Small intestine (tissue), 7 donors: Measurements from ENCODE around the gene FBXO11. TPM values are rescaled to one million over a fixed set of nuclear protein-coding genes. Genes with fewer than 3 reads are reported as not detected.

Experiments used
- DNase-seq, 2 donors: peaks; one replicate each; pipeline versions ENCODE4 v3.0.0 to v3.0.0-alpha.2; 2013
- FAIRE-seq: peaks from 2 replicates; lab custom pipeline; 2012; peaks lifted over from hg19 to GRCh38; lab: Jason Lieb, UNC
- H3K27ac ChIP-seq, 3 donors: one replicate each; pipeline ENCODE4 v1.5.1; 2013; ENCODE audit warnings: low read length in 2 of 3, mild to moderate bottlenecking in 2 of 3, control low read depth in 1 of 3, inconsistent platforms in 1 of 3, low read depth in 1 of 3, moderate library complexity in 1 of 3
- H3K27me3 ChIP-seq, 3 donors: one replicate each; pipeline ENCODE4 v1.6.1; 2013; ENCODE audit warnings: low read length in 3 of 3, inconsistent platforms in 1 of 3; ENCODE audit not compliant: control insufficient read depth in 3 of 3, insufficient read depth in 3 of 3
- H3K36me3 ChIP-seq, 3 donors: one replicate each; pipeline ENCODE4 v1.6.1; 2013; ENCODE audit warnings: low read length in 3 of 3, inconsistent platforms in 1 of 3, low read depth in 1 of 3, mild to moderate bottlenecking in 1 of 3, moderate library complexity in 1 of 3; ENCODE audit not compliant: control insufficient read depth in 3 of 3, insufficient read depth in 2 of 3
- H3K4me1 ChIP-seq, 3 donors: one replicate each; pipeline ENCODE4 v1.6.1; 2013; ENCODE audit warnings: low read length in 2 of 3, inconsistent platforms in 1 of 3, low read depth in 1 of 3, mild to moderate bottlenecking in 1 of 3, moderate library complexity in 1 of 3; ENCODE audit not compliant: control insufficient read depth in 3 of 3, insufficient read depth in 2 of 3
- H3K4me3 ChIP-seq, 3 donors: one replicate each; pipeline ENCODE4 v1.5.1; 2013; ENCODE audit warnings: low read length in 3 of 3, control low read depth in 1 of 3, inconsistent platforms in 1 of 3, low read depth in 1 of 3, mild to moderate bottlenecking in 1 of 3, moderate library complexity in 1 of 3
- H3K9me3 ChIP-seq, 2 donors: one replicate each; pipeline ENCODE4 v1.6.1; 2013; ENCODE audit warnings: low read depth in 1 of 2, low read length in 1 of 2; ENCODE audit not compliant: control insufficient read depth in 2 of 2, insufficient read depth in 1 of 2
- WGBS, 3 donors: extraction: QIAGEN DNeasy Blood & Tissue Kit; methylation state at CpG; one replicate each; pipeline ENCODE4 v1.1.7; 2013; 5-methylcytosine and 5-hydroxymethylcytosine counted together
- polyA plus RNA-seq, 4 donors: library from polyadenylated mRNA; stranded (reverse) in 3 of 4; unstranded in 1 of 4; fragments of 200-250 nt in 3 of 4; fragments of 120-200 nt in 1 of 4; gene quantifications; one replicate each; pipeline versions ENCODE4 v1.2.1 to v1.2.3, GENCODE V29; 2013
- donor health status: healthy with polysubstance abuse.
- donor health status: control.
- donor health status: control.
- donor health status: Bipolar disorder and iron deficiency.
- donor health status: healthy.

Gene FBXO11
- polyA plus RNA-seq, 4 donors, result 19.2 to 49.8 (median 22.9) TPM

DNA sequence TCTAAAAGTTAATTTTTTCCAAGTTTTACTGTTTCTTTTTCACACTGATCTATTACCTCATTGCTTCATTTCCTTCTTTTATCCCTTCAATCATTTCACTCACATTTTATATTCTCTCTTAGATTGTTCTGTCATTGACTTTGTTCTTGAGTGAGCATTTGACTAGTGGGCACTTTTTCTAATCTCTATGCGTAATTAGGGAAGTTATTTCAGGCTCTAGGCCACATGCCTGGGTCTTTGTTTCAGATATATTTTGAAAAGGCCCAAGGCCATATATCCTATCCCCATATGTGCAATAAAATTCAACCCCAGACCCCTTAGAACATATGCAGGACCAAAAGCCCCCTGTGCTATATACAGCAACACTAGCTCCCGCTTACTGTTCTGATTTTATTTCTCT lies 62.1 kb downstream of the FBXO11 start:
- 90 to 100% (median 99%) methylated on average over 2 of the region's 2 CpGs for WGBS, 3 donors
- DNase-seq (no peak), FAIRE-seq (no peak)
- Histone ChIP-seq H3K9me3 (no peaks in the 10 kb centered on the region), H3K36me3 (peaks cover 0 to 13% (median 0%) of the 10 kb centered on the region in 3 donors), H3K27ac (no peak overlapping the region), H3K27me3 (no peaks in the 10 kb centered on the region), H3K4me3 (no peak overlapping the region), H3K4me1 (no peaks in the 10 kb centered on the region)

DNA sequence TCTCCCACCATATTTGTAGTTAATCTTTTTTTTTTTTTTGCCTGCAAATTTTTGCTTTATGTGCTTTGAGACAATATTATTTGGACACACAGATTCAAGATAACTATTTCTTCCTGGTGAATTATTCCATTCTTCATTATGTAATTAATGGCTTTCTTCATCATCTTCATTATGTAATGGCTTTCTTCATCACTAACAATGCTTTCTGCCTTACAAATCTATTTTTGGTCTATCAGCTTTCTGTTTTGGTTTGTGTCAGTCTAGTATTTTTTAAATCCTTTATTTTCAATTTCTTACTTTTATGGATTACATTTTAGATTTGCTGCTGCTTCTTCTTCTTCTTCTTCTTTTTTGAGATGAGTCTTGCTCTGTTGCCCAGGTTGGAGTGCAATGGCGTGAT lies 62.9 kb downstream of the FBXO11 start:
- H3K27ac ChIP-seq, result no peak overlapping the region
- no peak overlapping the region for H3K4me3 ChIP-seq
- no peak for DNase-seq
- no peaks in the 10 kb centered on the region for H3K9me3 ChIP-seq
- H3K27me3 ChIP-seq, result no peaks in the 10 kb centered on the region
- H3K4me1 ChIP-seq, result no peaks in the 10 kb centered on the region
- no peak for FAIRE-seq
- WGBS, 3 donors, result 95 to 97% (median 96%) methylated on average over 1 of the region's 1 CpG
- peaks cover 0 to 13% (median 0%) of the 10 kb centered on the region in 3 donors for H3K36me3 ChIP-seq

DNA sequence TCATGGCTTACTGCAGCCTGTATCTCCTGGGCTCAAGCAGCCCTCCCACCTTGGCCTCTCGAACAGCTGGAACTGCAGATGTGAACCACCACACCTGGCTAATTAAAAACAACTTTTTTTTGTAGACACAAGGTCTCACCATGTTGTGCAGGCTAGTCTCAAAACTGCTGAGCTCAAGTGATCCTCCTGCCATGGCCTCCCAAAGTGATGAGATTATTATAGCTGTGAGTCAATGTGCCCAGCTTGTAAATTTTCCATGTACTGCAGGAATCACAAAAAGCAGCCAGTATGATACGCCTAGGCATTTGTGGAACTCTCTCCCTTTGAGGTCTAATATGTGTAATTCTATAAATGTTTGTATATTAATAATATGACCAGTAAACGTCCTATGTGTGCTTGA lies 63.5 kb downstream of the FBXO11 start:
- no peak for DNase-seq
- no peak for FAIRE-seq

DNA sequence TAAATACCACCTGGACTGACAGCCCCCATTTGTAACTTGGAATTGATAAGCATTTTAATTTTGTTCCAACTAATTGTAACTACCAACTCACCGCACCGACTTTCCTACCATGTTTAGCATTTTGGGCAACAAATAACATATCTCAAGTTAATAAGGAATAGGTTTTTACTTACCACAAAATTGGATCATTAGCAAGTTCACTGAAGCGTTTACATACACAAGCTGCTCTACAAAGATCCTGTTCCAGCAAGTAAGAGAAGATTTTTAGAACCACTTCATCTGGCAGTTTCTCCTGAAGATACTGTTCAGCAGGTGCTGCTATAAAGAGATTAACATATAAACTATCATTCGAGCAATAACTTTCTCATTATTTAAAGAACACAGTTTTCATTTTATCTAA lies 67.6 kb downstream of the FBXO11 start:
- 59 to 74% (median 70%) methylated on average over 4 of the region's 4 CpGs for WGBS, 3 donors
- DNase-seq (no peak), FAIRE-seq (no peak)
- Histone ChIP-seq H3K4me1 (no peaks in the 10 kb centered on the region), H3K27ac (no peak overlapping the region), H3K9me3 (no peaks in the 10 kb centered on the region), H3K36me3 (peaks cover 3 to 34% (median 5%) of the 10 kb centered on the region in 3 donors), H3K27me3 (no peaks in the 10 kb centered on the region), H3K4me3 (no peak overlapping the region)

More for the DNA sequence above, 63.5 kb downstream of the FBXO11 start:
- H3K4me3 ChIP-seq, result no peak overlapping the region
- no peaks in the 10 kb centered on the region for H3K4me1 ChIP-seq
- peaks cover 0 to 15% (median 0%) of the 10 kb centered on the region in 3 donors for H3K36me3 ChIP-seq
- H3K27ac ChIP-seq, result no peak overlapping the region
- 89 to 93% (median 89%) methylated on average over 3 of the region's 3 CpGs for WGBS, 3 donors
- no peaks in the 10 kb centered on the region for H3K27me3 ChIP-seq
- H3K9me3 ChIP-seq, result no peaks in the 10 kb centered on the region

DNA sequence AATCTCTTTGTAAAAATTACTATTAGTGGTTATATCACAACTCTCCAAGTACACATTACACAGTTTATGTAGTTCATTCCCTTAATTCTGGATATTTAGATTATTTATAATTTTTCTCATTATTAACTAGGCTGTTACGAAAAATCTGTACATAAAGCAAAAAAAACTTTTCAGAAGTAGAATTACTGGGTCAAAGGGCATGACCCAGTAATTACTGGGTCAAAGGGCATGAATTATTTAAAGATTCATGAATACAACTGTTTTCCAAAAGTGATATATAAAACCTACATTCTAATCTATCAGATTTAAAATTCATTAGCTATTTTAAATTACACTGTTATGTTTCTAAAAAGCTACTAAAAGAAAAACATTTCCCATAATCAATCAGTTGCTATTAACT lies 68.0 kb downstream of the FBXO11 start:
- DNase-seq (no peak), FAIRE-seq (no peak)
- peaks cover 3 to 36% (median 7%) of the 10 kb centered on the region in 3 donors for H3K36me3 ChIP-seq
- H3K27ac ChIP-seq, result no peak overlapping the region
- H3K4me3 ChIP-seq, result no peak overlapping the region
- no peaks in the 10 kb centered on the region for H3K9me3 ChIP-seq
- WGBS, 3 donors, result 59 to 77% (median 67%) methylated on average over 1 of the region's 1 CpG
- no peaks in the 10 kb centered on the region for H3K4me1 ChIP-seq
- H3K27me3 ChIP-seq, result no peaks in the 10 kb centered on the region

DNA sequence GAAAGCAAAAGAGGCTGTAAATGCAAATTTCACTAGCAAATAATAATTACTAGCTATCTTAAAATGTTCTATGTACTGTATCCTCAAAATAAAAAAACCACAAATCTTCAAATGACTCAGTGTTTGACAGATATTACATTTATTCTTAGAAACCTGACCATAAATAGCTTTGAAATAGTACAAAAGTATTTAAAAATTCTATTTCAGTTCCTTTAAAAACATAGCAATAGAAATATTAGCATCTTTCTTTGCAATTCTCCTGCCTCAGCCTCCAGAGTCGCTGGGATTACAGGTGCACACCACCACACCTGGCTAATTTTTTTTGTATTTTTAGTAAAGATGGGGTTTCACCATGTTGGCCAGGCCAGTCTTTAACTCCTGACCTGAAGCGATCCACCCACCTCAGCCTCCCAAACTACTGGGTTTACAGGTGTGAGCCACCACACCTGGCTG lies 72.8 kb downstream of the FBXO11 start:
- 81 to 93% (median 87%) methylated on average over 2 of the region's 2 CpGs for WGBS, 3 donors
- FAIRE-seq (no peak), DNase-seq (no peak)
- H3K36me3 ChIP-seq, result peaks cover 3 to 47% (median 10%) of the 10 kb centered on the region in 3 donors
- H3K4me3 ChIP-seq, result no peak overlapping the region
- no peaks in the 10 kb centered on the region for H3K4me1 ChIP-seq
- no peak overlapping the region for H3K27ac ChIP-seq
- H3K27me3 ChIP-seq, result no peaks in the 10 kb centered on the region
- no peaks in the 10 kb centered on the region for H3K9me3 ChIP-seq

DNA sequence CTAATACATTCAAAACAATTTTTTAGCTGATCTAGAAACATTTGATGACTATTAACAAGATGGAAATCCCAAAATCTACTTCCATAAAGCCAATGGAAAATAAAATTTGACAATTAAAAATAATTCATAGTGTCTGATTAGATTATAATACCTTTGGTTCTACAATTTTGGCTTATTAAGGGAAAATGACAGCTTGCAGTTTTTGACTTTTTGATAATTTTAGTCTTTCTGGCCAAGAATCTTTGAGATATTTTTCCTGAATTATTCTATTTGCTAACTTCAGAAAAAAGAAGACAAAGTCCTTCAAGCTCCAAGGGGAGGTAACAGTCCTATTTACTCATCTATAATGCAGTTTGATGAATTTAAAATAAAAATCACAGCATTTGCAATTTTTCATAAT lies 83.8 kb downstream of the FBXO11 start:
- Histone ChIP-seq H3K4me3 (no peak overlapping the region), H3K27ac (no peak overlapping the region), H3K36me3 (peaks cover 4 to 38% (median 12%) of the 10 kb centered on the region in 3 donors), H3K4me1 (no peaks in the 10 kb centered on the region), H3K9me3 (no peaks in the 10 kb centered on the region), H3K27me3 (no peaks in the 10 kb centered on the region)
- FAIRE-seq (no peak), DNase-seq (no peak)

DNA sequence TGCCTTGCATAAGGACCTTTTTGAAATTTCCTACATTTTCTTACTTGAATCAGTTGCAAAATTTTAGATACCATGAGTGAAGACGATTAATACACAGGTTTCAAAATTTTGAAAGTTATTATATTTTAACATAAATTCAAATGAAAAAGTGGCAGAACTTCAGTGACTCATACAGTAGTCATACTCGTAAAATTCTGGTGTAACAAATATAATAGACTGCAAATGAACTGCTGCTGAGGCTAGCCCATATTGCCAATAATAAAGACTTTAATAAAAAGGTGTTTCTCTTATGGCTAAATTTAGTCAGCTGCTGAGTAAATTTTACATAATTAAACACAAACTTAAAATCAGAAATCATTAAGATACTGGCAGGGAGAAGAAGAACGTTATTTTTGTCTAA lies 86.5 kb downstream of the FBXO11 start:
- Histone ChIP-seq H3K27me3 (no peaks in the 10 kb centered on the region), H3K9me3 (no peaks in the 10 kb centered on the region), H3K4me1 (no peaks in the 10 kb centered on the region), H3K36me3 (peaks cover 7 to 41% (median 17%) of the 10 kb centered on the region in 3 donors), H3K27ac (no peak overlapping the region), H3K4me3 (no peak overlapping the region)
- DNase-seq (no peak), FAIRE-seq (no peak)
- 96 to 98% (median 96%) methylated on average over 3 of the region's 3 CpGs for WGBS, 3 donors

DNA sequence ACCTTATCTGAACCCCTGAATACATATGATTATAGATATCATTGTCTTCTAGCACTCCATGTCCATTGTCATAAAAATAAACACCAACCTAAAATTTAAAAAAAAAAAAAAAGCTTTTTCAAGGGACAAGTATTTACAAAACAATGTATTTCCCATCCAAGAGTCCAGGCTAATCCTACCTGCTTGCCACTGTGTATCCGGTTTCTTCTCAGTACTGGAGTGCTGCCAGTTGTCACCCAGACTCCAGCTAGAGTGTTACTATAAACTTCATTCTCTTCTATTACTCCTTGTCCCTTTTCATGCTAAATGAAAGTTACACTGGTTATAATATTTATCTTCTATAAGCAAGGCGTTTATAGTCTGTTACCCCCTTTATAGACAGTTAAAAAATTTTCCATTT lies 87.5 kb downstream of the FBXO11 start:
- H3K27me3 ChIP-seq, result no peaks in the 10 kb centered on the region
- 85 to 90% (median 86%) methylated on average over 2 of the region's 2 CpGs for WGBS, 3 donors
- FAIRE-seq (no peak), DNase-seq (no peak)
- no peaks in the 10 kb centered on the region for H3K9me3 ChIP-seq
- no peaks in the 10 kb centered on the region for H3K4me1 ChIP-seq
- H3K27ac ChIP-seq, result no peak overlapping the region
- H3K36me3 ChIP-seq, result peaks cover 7 to 35% (median 17%) of the 10 kb centered on the region in 3 donors
- H3K4me3 ChIP-seq, result no peak overlapping the region
